ENCODE measurements around the gene WWOX. TPM values are rescaled to one million over a fixed set of nuclear protein-coding genes. Genes with fewer than 3 reads are reported as not detected.
"Not testable (repeated sequence)": the region's sequence is repeated elsewhere in the genome, so short reads cannot be mapped to it uniquely, and the experiment has no call there.

WWOX gene
- 100 to 1,000 TPM; 135 to 209 (median 159) TPM for total RNA-seq

GRCh38 chr16:78099271-78100111 lies at the start of gene WWOX:
Gene WWOX, plus strand, starts transcription at chr16:78099654.
- no peaks in the 10 kb centered on the region for H3K27me3 ChIP-seq
- peak within 1 kb of the TSS; percentile 79 to 94 (median 92) for H3K4me3 ChIP-seq (replicated peaks in 1 of 3)
- no peaks in the 10 kb centered on the region for H3K36me3 ChIP-seq
- H3K9me3 ChIP-seq: no peaks in the 10 kb centered on the region
- DNase-seq: peak; percentile 99
- H3K4me1 ChIP-seq: peaks cover 32 to 36% of the 10 kb centered on the region in 2 donors
- intact Hi-C loops (cut with DNase I): no loop called here
- H3K27ac ChIP-seq: peak within 1 kb of the TSS; percentile 84 to 97 (median 86)
- peak in 1 of 2 donors; percentile 80 for TF ChIP-seq POLR2A (IDR thresholded peaks at IDR 0.05)
- TF ChIP-seq CTCF (IDR thresholded peaks at IDR 0.05): peak in 4 of 6 experiments; percentile 68 to 81 (median 74)
- WGBS, 2 donors: 0 to 1% methylated on average over 27 to 29 of the region's 84 CpGs

GRCh38 chr16:78050734-78051400 lies 48.6 kb upstream of the WWOX start:
- TF ChIP-seq POLR2A (IDR thresholded peaks at IDR 0.05): no peak
- no peak for TF ChIP-seq CTCF (IDR thresholded peaks at IDR 0.05)
- H3K9me3 ChIP-seq: no peaks in the 10 kb centered on the region
- H3K27ac ChIP-seq: no peak overlapping the region
- no peaks in the 10 kb centered on the region for H3K4me1 ChIP-seq
- no peaks in the 10 kb centered on the region for H3K27me3 ChIP-seq
- WGBS, 2 donors: 75 to 86% methylated on average over 2 of the region's 2 CpGs
- H3K36me3 ChIP-seq: no peaks in the 10 kb centered on the region
- no peak for DNase-seq
- H3K4me3 ChIP-seq (replicated peaks in 1 of 3): no peak overlapping the region
- intact Hi-C loops (cut with DNase I): no loop called here

- no peak overlapping the region for H3K27ac ChIP-seq
- H3K4me3 ChIP-seq (replicated peaks in 1 of 3): no peak overlapping the region
- WGBS, 2 donors: 76 to 78% methylated on average over 9 of the region's 9 CpGs
- intact Hi-C loops (cut with DNase I): no loop called here
- no peaks in the 10 kb centered on the region for H3K36me3 ChIP-seq
- no peaks in the 10 kb centered on the region for H3K27me3 ChIP-seq
- DNase-seq: no peak
- H3K4me1 ChIP-seq: no peaks in the 10 kb centered on the region
- no peaks in the 10 kb centered on the region for H3K9me3 ChIP-seq
- no peak for TF ChIP-seq CTCF (IDR thresholded peaks at IDR 0.05)
- no peak for TF ChIP-seq POLR2A (IDR thresholded peaks at IDR 0.05)
These were observed 41.5 kb upstream of the WWOX start for GRCh38 chr16:78057803-78058564.

GRCh38 chr16:78059806-78060205 lies 39.6 kb upstream of the WWOX start:
- H3K9me3 ChIP-seq; H3K27ac ChIP-seq; H3K4me3 ChIP-seq (replicated peaks in 1 of 3); intact Hi-C loops (cut with DNase I); H3K36me3 ChIP-seq; DNase-seq; H3K4me1 ChIP-seq; H3K27me3 ChIP-seq: not testable (repeated sequence)
- WGBS, 2 donors: 83 to 90% methylated on average over 25 of the region's 25 CpGs

GRCh38 chr16:78060295-78060694 lies 39.2 kb upstream of the WWOX start:
- H3K27me3 ChIP-seq: no peaks in the 10 kb centered on the region
- no peaks in the 10 kb centered on the region for H3K36me3 ChIP-seq
- no peaks in the 10 kb centered on the region for H3K9me3 ChIP-seq
- H3K4me3 ChIP-seq (replicated peaks in 1 of 3): no peak overlapping the region
- no peak for DNase-seq
- no peaks in the 10 kb centered on the region for H3K4me1 ChIP-seq
- 46 to 59% methylated on average over 5 of the region's 5 CpGs for WGBS, 2 donors
- intact Hi-C loops (cut with DNase I): no loop called here
- TF ChIP-seq POLR2A (IDR thresholded peaks at IDR 0.05): no peak
- no peak for TF ChIP-seq CTCF (IDR thresholded peaks at IDR 0.05)
- H3K27ac ChIP-seq: no peak overlapping the region

Measured in thyroid gland (tissue), 4 donors.